ENCODE measurements around the gene C1QTNF8.
"Not testable (repeated sequence)": the region's sequence is repeated elsewhere in the genome, so short reads cannot be mapped to it uniquely, and the experiment has no call there.

C1QTNF8 gene

DNA sequence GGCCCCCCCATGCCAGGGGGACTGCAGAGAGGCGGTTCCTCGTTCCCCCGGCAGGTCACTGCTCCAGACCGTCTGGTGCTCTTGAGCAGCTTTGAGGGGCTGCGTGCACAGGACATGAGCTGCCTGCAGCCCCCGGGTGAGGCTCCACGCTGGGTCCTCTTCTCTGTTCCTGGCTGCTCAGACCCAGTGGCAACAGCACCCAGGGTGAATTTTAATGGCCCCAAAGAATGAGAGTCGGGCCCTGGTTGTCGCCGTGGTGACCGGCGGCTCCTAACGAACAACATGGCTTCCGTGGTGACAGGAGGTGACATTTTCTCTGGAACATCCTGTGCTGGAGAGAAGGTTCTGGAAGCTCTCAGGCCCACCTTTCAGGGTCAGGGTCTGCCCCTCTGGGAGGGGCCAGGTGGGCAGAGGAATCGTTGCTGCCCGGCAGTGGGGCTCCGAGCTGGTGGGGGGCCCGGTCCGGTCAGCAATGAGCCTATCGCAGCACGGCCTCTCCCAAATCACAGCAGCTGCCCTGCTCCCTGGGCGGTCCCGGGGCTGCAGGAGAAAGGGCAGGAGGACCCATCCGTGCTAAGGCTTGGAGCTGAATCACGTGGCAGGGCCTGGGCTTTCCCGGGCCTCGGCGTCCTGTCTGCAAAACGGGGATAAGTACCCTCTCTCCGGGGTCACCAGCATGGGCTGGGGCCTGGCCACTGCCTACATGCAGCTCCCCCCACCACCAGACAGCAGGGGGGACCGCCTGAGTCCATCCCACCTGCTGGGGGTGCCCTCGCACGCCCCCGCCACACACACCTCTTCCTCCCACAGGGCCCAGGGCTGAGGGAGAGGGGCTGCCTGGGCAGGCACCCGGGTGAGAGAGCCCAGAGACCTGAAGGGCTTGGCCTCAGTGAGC, 3.4 kb upstream of the C1QTNF8 start:
- no peak for DNase-seq
- in situ Hi-C loops (cut with HindIII; ENCODE audit: low pct_ligation_motif_present, low pct_unique_long_range_greater_than_20kb, low sequenced_read_pairs), result no loop called here

GRCh38 chr16:1098266-1098991, 2.4 kb upstream of the C1QTNF8 start:
- no peak for DNase-seq
- in situ Hi-C loops (cut with HindIII; ENCODE audit: low pct_ligation_motif_present, low pct_unique_long_range_greater_than_20kb, low sequenced_read_pairs), result no loop called here

DNA sequence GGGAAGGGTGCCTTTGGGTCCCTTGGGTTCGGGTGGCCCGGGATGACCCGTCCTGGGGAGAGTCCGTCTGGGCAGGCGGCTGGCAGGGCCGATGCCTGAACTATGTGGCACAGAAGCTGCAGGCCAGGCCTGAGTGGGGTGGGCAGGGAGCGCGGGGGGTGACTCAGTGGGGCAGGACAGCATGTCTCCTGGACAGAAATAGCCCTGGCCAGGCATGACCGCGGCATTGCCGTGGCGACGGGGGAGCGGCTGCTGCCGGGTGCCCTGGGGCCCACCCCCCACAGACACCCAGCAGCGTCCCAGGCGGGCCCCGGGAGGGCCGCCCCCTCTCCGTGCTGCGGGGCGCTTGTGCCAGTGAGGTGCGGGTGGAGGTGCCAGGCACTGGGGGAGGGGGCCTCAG, 1.8 kb upstream of the C1QTNF8 start:
- DNase-seq, result peak; percentile 20
- in situ Hi-C loops (cut with HindIII; ENCODE audit: low pct_ligation_motif_present, low pct_unique_long_range_greater_than_20kb, low sequenced_read_pairs), result no loop called here

- in situ Hi-C loops (cut with HindIII; ENCODE audit: low pct_ligation_motif_present, low pct_unique_long_range_greater_than_20kb, low sequenced_read_pairs), result no loop called here
- no peak for DNase-seq
Measured at GRCh38 chr16:1097156-1097555, 1.1 kb upstream of the C1QTNF8 start.

GRCh38 chr16:1095450-1096168, 435 bp downstream of the C1QTNF8 start:
- DNase-seq, result no peak
- in situ Hi-C loops (cut with HindIII; ENCODE audit: low pct_ligation_motif_present, low pct_unique_long_range_greater_than_20kb, low sequenced_read_pairs), result no loop called here

- in situ Hi-C loops (cut with HindIII; ENCODE audit: low pct_ligation_motif_present, low pct_unique_long_range_greater_than_20kb, low sequenced_read_pairs), result no loop called here
- DNase-seq, result no peak
Measured at GRCh38 chr16:1094601-1095449, 1.2 kb downstream of the C1QTNF8 start.

GRCh38 chr16:1094124-1094479, 1.9 kb downstream of the C1QTNF8 start:
- no peak for DNase-seq
- in situ Hi-C loops (cut with HindIII; ENCODE audit: low pct_ligation_motif_present, low pct_unique_long_range_greater_than_20kb, low sequenced_read_pairs), result no loop called here

- in situ Hi-C loops (cut with HindIII; ENCODE audit: low pct_ligation_motif_present, low pct_unique_long_range_greater_than_20kb, low sequenced_read_pairs), result no loop called here
- no peak for DNase-seq
Measured at GRCh38 chr16:1093284-1094123, 2.5 kb downstream of the C1QTNF8 start.

- in situ Hi-C loops (cut with HindIII; ENCODE audit: low pct_ligation_motif_present, low pct_unique_long_range_greater_than_20kb, low sequenced_read_pairs); DNase-seq: not testable (repeated sequence)
Measured at GRCh38 chr16:1092685-1093283, 3.3 kb downstream of the C1QTNF8 start.

DNA sequence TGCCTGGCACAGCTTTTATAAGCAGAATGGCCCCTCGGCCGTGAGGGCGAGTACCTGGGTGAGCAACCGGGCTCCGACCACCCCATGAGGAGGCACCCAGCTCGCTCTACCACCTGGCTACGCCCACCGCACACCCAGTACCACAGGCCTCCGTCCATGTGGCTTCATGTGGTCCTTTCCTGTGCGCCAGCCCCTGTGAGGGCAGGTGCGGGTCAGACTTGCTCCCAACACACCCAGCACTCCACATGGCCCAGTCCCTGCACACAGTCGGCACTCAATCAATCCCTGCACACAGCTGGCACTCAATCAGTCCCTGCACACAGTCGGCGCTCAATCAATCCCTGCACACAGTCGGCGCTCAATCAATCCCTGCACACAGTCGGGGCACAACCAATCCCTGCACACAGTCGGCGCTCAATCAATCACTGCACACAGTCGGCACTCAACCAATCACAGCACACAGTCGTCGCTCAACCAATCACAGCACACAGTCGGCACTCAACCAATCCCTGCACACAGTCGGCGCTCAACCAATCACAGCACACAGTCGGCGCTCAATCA, 4.0 kb downstream of the C1QTNF8 start:
- no peak for DNase-seq
- in situ Hi-C loops (cut with HindIII; ENCODE audit: low pct_ligation_motif_present, low pct_unique_long_range_greater_than_20kb, low sequenced_read_pairs), result no loop called here

DNA sequence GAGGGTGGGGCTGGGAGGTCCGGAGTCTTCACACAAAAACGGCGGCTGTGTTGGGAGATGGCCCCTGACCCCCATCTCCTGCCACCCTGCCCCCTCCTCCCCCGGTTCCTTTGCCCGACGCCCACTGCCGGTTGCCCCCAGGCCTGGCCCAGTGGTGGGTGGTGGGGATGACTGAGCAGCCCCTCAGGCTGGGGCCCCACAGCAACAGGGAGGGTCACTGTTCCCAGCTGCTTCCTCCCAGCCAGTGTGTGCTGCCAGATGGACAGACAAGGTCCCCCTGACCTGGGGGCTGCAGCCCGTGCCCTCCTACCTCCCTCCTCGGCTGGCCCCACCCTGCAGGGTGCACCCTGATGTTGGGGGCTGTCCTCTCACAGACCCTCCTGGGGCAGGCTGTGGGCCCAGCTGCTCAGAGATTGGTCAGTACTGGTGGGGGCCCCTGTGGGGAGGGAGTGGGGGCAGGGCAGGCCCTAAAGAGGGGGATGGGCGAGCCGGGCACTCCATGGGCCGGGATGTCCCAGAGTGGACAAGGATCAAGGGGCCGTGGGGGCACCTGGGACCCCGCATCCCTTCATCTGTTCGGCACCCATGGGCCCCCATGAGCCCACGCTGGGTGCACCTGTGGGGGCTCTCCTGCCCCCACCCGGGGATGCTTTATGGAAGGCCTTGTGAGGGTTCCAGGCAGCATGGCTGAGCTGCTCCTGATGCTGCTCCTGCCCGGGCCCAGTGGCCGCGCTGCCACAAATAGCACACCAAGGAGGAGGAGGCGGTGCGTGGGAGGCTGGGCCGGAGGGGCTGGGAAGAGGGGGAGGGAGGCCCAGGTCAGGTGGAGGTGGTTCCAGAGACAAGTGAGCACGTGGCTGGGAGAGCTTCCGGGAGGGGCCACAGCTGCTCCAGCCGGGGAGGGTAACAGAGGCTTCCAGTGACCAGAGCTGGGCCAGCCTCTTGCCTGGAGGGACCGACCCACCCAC, 5.1 kb downstream of the C1QTNF8 start:
- no peak for DNase-seq
- in situ Hi-C loops (cut with HindIII; ENCODE audit: low pct_ligation_motif_present, low pct_unique_long_range_greater_than_20kb, low sequenced_read_pairs), result no loop called here

DNA sequence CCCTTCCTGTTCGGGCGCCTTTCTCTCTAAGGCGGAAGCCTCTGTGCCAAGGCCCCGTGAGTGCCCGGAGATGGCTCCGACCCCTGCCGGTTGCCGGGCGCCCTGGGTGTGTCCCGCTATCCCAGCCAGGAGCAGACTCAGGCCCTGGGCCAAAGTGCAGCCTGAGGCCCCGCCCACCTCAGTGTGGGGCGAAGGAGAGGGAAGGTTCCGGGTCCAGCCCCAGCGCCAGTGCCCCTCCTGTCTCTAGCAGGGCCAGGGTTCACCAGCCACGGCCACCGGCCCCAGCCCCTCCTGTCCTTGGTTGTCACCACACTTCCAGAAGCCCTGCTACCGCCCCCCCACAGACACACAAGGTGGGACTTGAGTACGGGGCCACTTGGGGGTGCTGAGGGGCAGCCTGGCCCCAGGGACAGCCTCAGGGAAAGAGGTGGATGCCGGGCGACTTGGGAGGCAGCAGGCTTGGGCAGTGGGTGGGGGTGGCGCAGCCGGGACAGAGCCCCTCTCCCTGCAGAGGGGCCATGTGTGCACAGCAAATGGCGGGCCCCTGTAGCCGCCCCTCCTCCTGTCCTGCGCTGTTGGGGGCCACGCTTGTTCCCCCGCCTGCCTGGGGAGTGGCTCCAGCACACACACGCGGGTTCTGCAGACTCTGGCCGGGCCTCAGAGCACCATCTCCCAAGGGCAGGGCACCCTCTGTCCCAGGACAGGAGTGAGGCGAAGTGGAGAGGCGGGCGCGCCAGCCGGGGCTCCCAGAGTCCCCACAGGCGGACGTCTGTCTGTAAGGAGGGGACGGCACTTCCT, 6.0 kb downstream of the C1QTNF8 start:
- in situ Hi-C loops (cut with HindIII; ENCODE audit: low pct_ligation_motif_present, low pct_unique_long_range_greater_than_20kb, low sequenced_read_pairs), result no loop called here

DNA sequence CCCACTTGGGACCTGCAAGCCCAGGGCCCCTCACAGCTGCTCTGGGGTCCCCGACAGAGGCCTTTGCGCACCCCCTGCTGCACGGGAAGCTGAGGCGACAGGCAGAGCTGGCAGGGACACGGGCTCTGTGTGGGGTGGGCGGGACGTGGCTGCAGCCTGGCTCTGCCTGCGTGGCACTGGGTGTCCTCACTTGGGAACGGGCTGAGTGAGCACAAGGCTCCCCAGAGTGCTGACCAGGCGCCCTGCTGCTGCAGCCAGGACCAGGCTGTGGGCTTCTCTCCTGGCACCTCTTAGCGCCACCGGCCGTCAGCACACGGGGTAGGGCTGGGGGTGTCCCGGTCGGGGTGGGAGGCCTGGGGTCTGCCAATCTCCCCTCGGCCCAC, 6.6 kb downstream of the C1QTNF8 start:
- in situ Hi-C loops (cut with HindIII; ENCODE audit: low pct_ligation_motif_present, low pct_unique_long_range_greater_than_20kb, low sequenced_read_pairs), result no loop called here
- DNase-seq, result no peak

More for the DNA sequence above, 6.0 kb downstream of the C1QTNF8 start:
- DNase-seq, result no peak

DNA sequence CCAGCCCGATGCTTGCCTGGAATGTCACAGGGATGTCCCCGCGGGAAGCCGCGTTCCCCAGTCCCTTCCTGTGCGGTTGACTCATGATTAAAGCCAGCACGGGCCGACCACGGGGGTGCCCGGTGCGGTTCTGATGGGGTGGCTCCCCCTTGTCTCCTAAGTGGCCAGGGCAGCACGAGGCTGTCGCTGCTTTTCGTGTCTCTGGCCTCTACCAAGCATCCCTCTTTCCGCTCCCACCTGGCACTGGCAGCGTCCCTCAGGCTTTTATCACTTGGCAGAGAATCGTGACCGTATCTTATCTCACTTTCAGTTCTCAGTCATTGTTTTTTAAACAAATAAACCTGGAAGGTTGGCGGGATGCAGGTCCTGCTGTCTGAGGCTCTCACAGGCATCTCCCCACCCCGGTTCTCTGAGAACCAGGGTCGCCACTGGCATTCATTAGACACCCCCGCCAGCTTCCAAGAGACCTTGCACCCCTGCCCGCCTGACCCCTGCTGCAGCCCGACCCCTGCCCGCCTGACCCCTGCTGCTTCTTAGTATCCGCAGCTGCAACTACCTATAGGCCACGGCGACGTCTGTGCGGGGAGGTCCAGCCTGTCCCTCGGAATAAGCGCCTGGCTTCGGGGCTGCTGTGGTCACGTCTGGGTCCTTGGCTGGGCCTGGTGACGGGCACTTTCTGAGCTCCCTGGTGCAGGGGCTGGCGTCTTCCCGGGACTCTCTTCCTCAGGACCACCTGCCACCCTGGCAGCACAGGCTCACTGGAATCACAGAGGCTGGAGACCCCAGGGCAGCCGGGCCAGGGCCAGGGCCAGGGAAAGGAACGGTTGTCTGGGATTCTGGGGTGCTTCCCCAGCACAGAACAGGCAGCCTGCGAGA, 7.5 kb downstream of the C1QTNF8 start:
- in situ Hi-C loops (cut with HindIII; ENCODE audit: low pct_ligation_motif_present, low pct_unique_long_range_greater_than_20kb, low sequenced_read_pairs), result no loop called here

More for the DNA sequence above, 7.5 kb downstream of the C1QTNF8 start:
- no peak for DNase-seq

All from ACHN (cell line).